Measurements from ENCODE around the gene NFIA.

Gene NFIA

DNA sequence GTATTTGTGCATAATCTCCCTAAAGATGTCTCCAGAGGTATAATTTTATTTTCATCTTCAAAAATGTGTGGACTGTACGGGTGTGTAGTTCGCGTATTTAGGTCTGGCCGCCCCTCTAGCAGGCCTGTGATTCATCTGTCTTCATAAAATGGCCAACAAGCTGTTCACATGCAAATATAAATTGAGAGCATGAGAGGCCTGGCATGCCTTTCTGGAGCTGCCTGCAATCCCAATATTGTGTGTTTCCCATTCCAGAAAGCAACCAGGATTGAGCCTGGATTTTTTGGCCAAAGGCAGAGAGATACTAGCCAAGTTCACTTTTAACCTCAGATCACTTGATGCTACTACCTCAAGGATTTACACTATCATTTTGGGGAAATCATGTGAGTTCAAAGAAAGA is 197.2 kb downstream of the NFIA start:
- Histone ChIP-seq H3K27ac (ENCODE audit: insufficient read depth, low read depth, low read length, poor library complexity, severe bottlenecking) (no peak overlapping the region), H3K36me3 (ENCODE audit: control insufficient read depth, insufficient read depth, low read length) (no peaks in the 10 kb centered on the region), H3K27me3 (ENCODE audit: control insufficient read depth, insufficient read depth, low read length, poor library complexity, severe bottlenecking) (no peaks in the 10 kb centered on the region), H3K4me1 (ENCODE audit: control insufficient read depth, insufficient read depth, low read length) (peaks cover 9% of the 10 kb centered on the region), H3K9me3 (ENCODE audit: control insufficient read depth, low read length) (no peaks in the 10 kb centered on the region), H3K4me3 (ENCODE audit: insufficient read depth, low read depth, low read length) (no peak overlapping the region)
- 98 to 99% methylated on average over 4 of the region's 4 CpGs for WGBS, 2 experiments

GRCh38 chr1:61280452-61280851 is 198.1 kb downstream of the NFIA start:
- peaks cover 18% of the 10 kb centered on the region for H3K4me1 ChIP-seq (ENCODE audit: control insufficient read depth, insufficient read depth, low read length)
- H3K27me3 ChIP-seq (ENCODE audit: control insufficient read depth, insufficient read depth, low read length, poor library complexity, severe bottlenecking) = no peaks in the 10 kb centered on the region
- H3K9me3 ChIP-seq (ENCODE audit: control insufficient read depth, low read length) = no peaks in the 10 kb centered on the region
- no peak overlapping the region for H3K4me3 ChIP-seq (ENCODE audit: insufficient read depth, low read depth, low read length)
- no peaks in the 10 kb centered on the region for H3K36me3 ChIP-seq (ENCODE audit: control insufficient read depth, insufficient read depth, low read length)
- 97 to 99% methylated on average over 5 of the region's 5 CpGs for WGBS, 2 experiments
- no peak overlapping the region for H3K27ac ChIP-seq (ENCODE audit: insufficient read depth, low read depth, low read length, poor library complexity, severe bottlenecking)

- no peaks in the 10 kb centered on the region for H3K9me3 ChIP-seq (ENCODE audit: control insufficient read depth, low read length)
- H3K27ac ChIP-seq (ENCODE audit: insufficient read depth, low read depth, low read length, poor library complexity, severe bottlenecking) = no peak overlapping the region
- H3K4me3 ChIP-seq (ENCODE audit: insufficient read depth, low read depth, low read length) = no peak overlapping the region
- H3K36me3 ChIP-seq (ENCODE audit: control insufficient read depth, insufficient read depth, low read length) = no peaks in the 10 kb centered on the region
- WGBS, 2 experiments = 73 to 83% methylated on average over 3 of the region's 3 CpGs
- peaks cover 22% of the 10 kb centered on the region for H3K4me1 ChIP-seq (ENCODE audit: control insufficient read depth, insufficient read depth, low read length)
- no peaks in the 10 kb centered on the region for H3K27me3 ChIP-seq (ENCODE audit: control insufficient read depth, insufficient read depth, low read length, poor library complexity, severe bottlenecking)
These were observed 200.0 kb downstream of the NFIA start for GRCh38 chr1:61282387-61282786.

- Histone ChIP-seq H3K36me3 (ENCODE audit: control insufficient read depth, insufficient read depth, low read length) (no peaks in the 10 kb centered on the region), H3K4me3 (ENCODE audit: insufficient read depth, low read depth, low read length) (no peak overlapping the region), H3K27ac (ENCODE audit: insufficient read depth, low read depth, low read length, poor library complexity, severe bottlenecking) (no peak overlapping the region), H3K4me1 (ENCODE audit: control insufficient read depth, insufficient read depth, low read length) (peaks cover 22% of the 10 kb centered on the region), H3K9me3 (ENCODE audit: control insufficient read depth, low read length) (no peaks in the 10 kb centered on the region), H3K27me3 (ENCODE audit: control insufficient read depth, insufficient read depth, low read length, poor library complexity, severe bottlenecking) (no peaks in the 10 kb centered on the region)
- WGBS, 2 experiments = 19 to 22% methylated on average over 2 to 3 of the region's 3 CpGs
These were observed 202.0 kb downstream of the NFIA start for GRCh38 chr1:61284248-61284854.

DNA sequence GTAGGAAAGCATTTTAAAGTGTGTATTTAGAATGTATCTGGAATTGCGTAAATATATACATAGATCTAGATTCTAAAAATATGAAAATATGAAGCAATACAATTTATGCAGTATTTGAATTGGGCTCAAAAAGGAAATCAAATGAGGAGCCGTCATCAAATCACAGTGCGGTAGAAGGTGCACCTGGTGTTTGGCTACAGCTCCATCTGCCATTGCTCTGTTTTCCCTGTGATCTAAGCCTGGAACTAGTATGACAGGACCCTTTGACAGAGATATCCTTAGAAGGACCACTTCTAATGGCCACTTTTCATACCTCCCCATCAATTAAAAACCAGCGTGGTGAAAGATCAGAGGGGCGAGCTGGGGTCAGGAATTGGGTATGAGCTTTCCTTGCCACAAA is 202.6 kb downstream of the NFIA start:
- WGBS, 2 experiments = 90 to 94% methylated on average over 4 to 5 of the region's 5 CpGs
- Histone ChIP-seq H3K9me3 (ENCODE audit: control insufficient read depth, low read length) (no peaks in the 10 kb centered on the region), H3K4me3 (ENCODE audit: insufficient read depth, low read depth, low read length) (no peak overlapping the region), H3K27ac (ENCODE audit: insufficient read depth, low read depth, low read length, poor library complexity, severe bottlenecking) (no peak overlapping the region), H3K27me3 (ENCODE audit: control insufficient read depth, insufficient read depth, low read length, poor library complexity, severe bottlenecking) (no peaks in the 10 kb centered on the region), H3K36me3 (ENCODE audit: control insufficient read depth, insufficient read depth, low read length) (no peaks in the 10 kb centered on the region), H3K4me1 (ENCODE audit: control insufficient read depth, insufficient read depth, low read length) (peaks cover 22% of the 10 kb centered on the region)

DNA sequence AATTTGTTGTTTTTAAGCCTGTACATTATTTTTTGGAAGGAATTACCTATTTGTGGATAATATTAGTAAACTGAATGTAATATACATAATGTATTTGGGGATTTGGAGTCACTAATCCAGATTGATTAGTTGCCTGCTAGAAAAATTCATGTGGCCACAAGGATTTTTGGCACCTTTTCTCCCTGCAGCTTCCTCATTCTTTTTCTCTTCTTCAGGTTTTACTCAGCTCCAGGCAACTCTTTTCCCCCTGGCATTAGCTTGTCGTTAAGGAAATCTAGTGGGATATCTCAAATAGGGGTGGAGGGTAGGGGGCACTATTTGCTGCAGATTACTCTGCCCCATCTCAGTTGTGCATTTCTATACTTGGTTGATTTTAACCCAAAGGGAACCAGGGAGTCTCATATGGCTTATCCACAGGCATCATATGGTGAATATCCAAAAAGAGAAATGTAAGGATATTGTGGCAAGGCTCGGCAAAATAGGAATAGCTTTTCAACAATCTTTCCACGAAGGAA is 203.1 kb downstream of the NFIA start:
- Histone ChIP-seq H3K36me3 (ENCODE audit: control insufficient read depth, insufficient read depth, low read length) (no peaks in the 10 kb centered on the region), H3K27me3 (ENCODE audit: control insufficient read depth, insufficient read depth, low read length, poor library complexity, severe bottlenecking) (no peaks in the 10 kb centered on the region), H3K4me1 (ENCODE audit: control insufficient read depth, insufficient read depth, low read length) (peaks cover 25% of the 10 kb centered on the region), H3K27ac (ENCODE audit: insufficient read depth, low read depth, low read length, poor library complexity, severe bottlenecking) (no peak overlapping the region), H3K4me3 (ENCODE audit: insufficient read depth, low read depth, low read length) (no peak overlapping the region), H3K9me3 (ENCODE audit: control insufficient read depth, low read length) (no peaks in the 10 kb centered on the region)
- 72 to 79% methylated on average over 2 to 3 of the region's 3 CpGs for WGBS, 2 experiments

DNA sequence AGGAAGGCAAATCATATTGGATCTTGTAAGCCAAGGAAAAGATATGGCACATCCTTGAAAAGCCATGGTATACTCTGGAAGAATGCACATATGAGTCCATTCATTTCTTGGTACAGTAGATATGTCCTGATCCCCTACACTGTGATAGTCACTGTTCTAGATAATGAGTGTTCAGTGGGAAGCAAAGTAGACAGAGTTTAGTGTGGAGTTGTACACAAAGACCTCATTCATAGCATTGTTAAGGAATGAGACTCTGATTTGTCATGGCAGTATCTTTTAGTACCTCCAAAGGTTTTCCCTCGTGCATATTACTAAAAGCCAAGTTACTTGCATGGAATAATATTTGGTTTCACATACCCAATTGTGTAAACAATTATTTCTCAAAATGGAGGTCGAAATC is 204.7 kb downstream of the NFIA start:
- Histone ChIP-seq H3K36me3 (ENCODE audit: control insufficient read depth, insufficient read depth, low read length) (no peaks in the 10 kb centered on the region), H3K4me3 (ENCODE audit: insufficient read depth, low read depth, low read length) (no peak overlapping the region), H3K4me1 (ENCODE audit: control insufficient read depth, insufficient read depth, low read length) (peaks cover 26% of the 10 kb centered on the region), H3K9me3 (ENCODE audit: control insufficient read depth, low read length) (no peaks in the 10 kb centered on the region), H3K27me3 (ENCODE audit: control insufficient read depth, insufficient read depth, low read length, poor library complexity, severe bottlenecking) (no peaks in the 10 kb centered on the region), H3K27ac (ENCODE audit: insufficient read depth, low read depth, low read length, poor library complexity, severe bottlenecking) (no peak overlapping the region)
- 90 to 94% methylated on average over 2 of the region's 2 CpGs for WGBS, 2 experiments

- Histone ChIP-seq H3K27me3 (ENCODE audit: control insufficient read depth, insufficient read depth, low read length, poor library complexity, severe bottlenecking) (no peaks in the 10 kb centered on the region), H3K27ac (ENCODE audit: insufficient read depth, low read depth, low read length, poor library complexity, severe bottlenecking) (no peak overlapping the region), H3K9me3 (ENCODE audit: control insufficient read depth, low read length) (no peaks in the 10 kb centered on the region), H3K4me3 (ENCODE audit: insufficient read depth, low read depth, low read length) (no peak overlapping the region), H3K4me1 (ENCODE audit: control insufficient read depth, insufficient read depth, low read length) (peaks cover 26% of the 10 kb centered on the region), H3K36me3 (ENCODE audit: control insufficient read depth, insufficient read depth, low read length) (no peaks in the 10 kb centered on the region)
- 96 to 97% methylated on average over 2 of the region's 2 CpGs for WGBS, 2 experiments
These were observed 205.4 kb downstream of the NFIA start for GRCh38 chr1:61287734-61288133.

DNA sequence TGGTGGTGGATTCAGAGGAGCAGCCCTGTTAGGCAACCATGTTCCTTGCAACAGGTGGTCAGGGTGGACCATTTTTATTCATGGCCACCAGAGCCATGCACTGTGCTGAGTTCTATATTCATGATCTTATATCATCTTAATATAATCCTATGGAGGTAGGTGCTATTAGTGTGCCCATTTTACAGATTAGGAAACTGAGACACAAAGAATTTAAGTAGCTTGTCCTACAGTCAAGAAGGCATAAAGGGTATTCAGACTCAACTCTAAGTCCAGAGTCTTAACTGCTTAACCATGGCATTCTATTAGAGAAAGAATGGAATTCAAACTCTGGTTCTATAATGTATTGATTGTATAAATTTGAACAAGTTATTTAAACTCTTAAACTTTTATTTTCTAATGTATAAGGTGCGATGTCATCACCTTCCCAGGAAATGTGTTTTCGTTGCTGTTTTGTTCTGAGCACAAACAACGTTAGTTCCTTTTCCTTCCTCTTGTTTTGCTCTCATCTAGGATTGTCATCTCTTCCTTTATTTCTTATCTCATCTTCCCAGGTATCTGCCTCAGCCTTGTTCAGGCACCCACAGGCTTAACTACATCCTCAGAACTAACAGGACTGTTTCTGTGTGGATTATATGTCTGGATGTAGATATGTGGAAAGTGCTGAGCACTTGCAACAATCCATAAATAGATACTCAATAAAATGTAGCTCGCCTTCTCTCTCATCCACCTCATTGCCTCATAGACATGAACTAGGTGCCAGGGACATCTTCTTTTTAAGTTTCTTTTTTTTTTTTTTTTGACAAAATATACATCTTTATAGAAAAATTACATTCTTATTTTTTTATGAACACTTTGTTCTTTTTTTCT is 207.1 kb downstream of the NFIA start:
- 96% methylated on average over 3 to 4 of the region's 4 CpGs for WGBS, 2 experiments
- H3K27me3 ChIP-seq (ENCODE audit: control insufficient read depth, insufficient read depth, low read length, poor library complexity, severe bottlenecking) = no peaks in the 10 kb centered on the region
- H3K4me1 ChIP-seq (ENCODE audit: control insufficient read depth, insufficient read depth, low read length) = peaks cover 19% of the 10 kb centered on the region
- H3K27ac ChIP-seq (ENCODE audit: insufficient read depth, low read depth, low read length, poor library complexity, severe bottlenecking) = no peak overlapping the region
- H3K4me3 ChIP-seq (ENCODE audit: insufficient read depth, low read depth, low read length) = no peak overlapping the region
- H3K36me3 ChIP-seq (ENCODE audit: control insufficient read depth, insufficient read depth, low read length) = no peaks in the 10 kb centered on the region
- H3K9me3 ChIP-seq (ENCODE audit: control insufficient read depth, low read length) = no peaks in the 10 kb centered on the region

GRCh38 chr1:61290525-61290924 is 208.2 kb downstream of the NFIA start:
- WGBS, 2 experiments = 13 to 18% methylated on average over 3 of the region's 3 CpGs
- Histone ChIP-seq H3K27me3 (ENCODE audit: control insufficient read depth, insufficient read depth, low read length, poor library complexity, severe bottlenecking) (no peaks in the 10 kb centered on the region), H3K36me3 (ENCODE audit: control insufficient read depth, insufficient read depth, low read length) (no peaks in the 10 kb centered on the region), H3K9me3 (ENCODE audit: control insufficient read depth, low read length) (no peaks in the 10 kb centered on the region), H3K4me3 (ENCODE audit: insufficient read depth, low read depth, low read length) (no peak overlapping the region), H3K27ac (ENCODE audit: insufficient read depth, low read depth, low read length, poor library complexity, severe bottlenecking) (no peak overlapping the region), H3K4me1 (ENCODE audit: control insufficient read depth, insufficient read depth, low read length) (peaks cover 8% of the 10 kb centered on the region)

Measured in ectodermal cell (in vitro differentiated cells).